ENCODE data around the gene SDK2. TPM values are rescaled to one million over a fixed set of nuclear protein-coding genes. Genes with fewer than 3 reads are reported as not detected.

The SDK2 gene
- total RNA-seq, 4 donors from 2014 or later = 1.4 to 6.8 (median 3.3) TPM

GRCh38 chr17:73616120-73616872 is 27.9 kb downstream of the SDK2 start:
- Histone ChIP-seq H3K36me3 (no peaks in the 10 kb centered on the region), H3K4me1 (peaks cover 12% of the 10 kb centered on the region), H3K9me3 (no peaks in the 10 kb centered on the region), H3K4me3 (no peak overlapping the region), H3K27ac (no peak overlapping the region), H3K27me3 (peaks cover 25% of the 10 kb centered on the region)
- no peak for DNase-seq (ENCODE audit: low spot score in 2 of 2)
- 64% methylated on average over 15 of the region's 15 CpGs for WGBS
- no peak for TF ChIP-seq EP300 (IDR thresholded peaks at IDR 0.05)
- no peak for TF ChIP-seq CTCF (IDR thresholded peaks at IDR 0.05)
- no peak for TF ChIP-seq POLR2A (IDR thresholded peaks at IDR 0.05)
- TF ChIP-seq POLR2AphosphoS5 (IDR thresholded peaks at IDR 0.05) = no peak

- WGBS = 55% methylated on average over 8 of the region's 9 CpGs
- no peak overlapping the region for H3K4me3 ChIP-seq
- no peaks in the 10 kb centered on the region for H3K9me3 ChIP-seq
- no peaks in the 10 kb centered on the region for H3K36me3 ChIP-seq
- TF ChIP-seq CTCF (IDR thresholded peaks at IDR 0.05) (no peak), EP300 (IDR thresholded peaks at IDR 0.05) (no peak), POLR2AphosphoS5 (IDR thresholded peaks at IDR 0.05) (no peak), POLR2A (IDR thresholded peaks at IDR 0.05) (no peak)
- no peak overlapping the region for H3K27ac ChIP-seq
- peaks cover 37% of the 10 kb centered on the region for H3K27me3 ChIP-seq
- no peak for DNase-seq (ENCODE audit: low spot score in 2 of 2)
- peaks cover 12% of the 10 kb centered on the region for H3K4me1 ChIP-seq
These were observed 30.0 kb downstream of the SDK2 start for GRCh38 chr17:73614256-73614655.

GRCh38 chr17:73613271-73614233 is 30.7 kb downstream of the SDK2 start:
- H3K27me3 ChIP-seq = peaks cover 37% of the 10 kb centered on the region
- no peak for DNase-seq (ENCODE audit: low spot score in 2 of 2)
- TF ChIP-seq POLR2AphosphoS5 (IDR thresholded peaks at IDR 0.05) (no peak), EP300 (IDR thresholded peaks at IDR 0.05) (no peak), POLR2A (IDR thresholded peaks at IDR 0.05) (no peak), CTCF (IDR thresholded peaks at IDR 0.05) (no peak)
- no peak overlapping the region for H3K27ac ChIP-seq
- H3K4me1 ChIP-seq = peaks cover 12% of the 10 kb centered on the region
- no peaks in the 10 kb centered on the region for H3K36me3 ChIP-seq
- no peaks in the 10 kb centered on the region for H3K9me3 ChIP-seq
- H3K4me3 ChIP-seq = no peak overlapping the region
- 75% methylated on average over 23 of the region's 23 CpGs for WGBS

- TF ChIP-seq EP300 (IDR thresholded peaks at IDR 0.05) (no peak), POLR2AphosphoS5 (IDR thresholded peaks at IDR 0.05) (no peak), POLR2A (IDR thresholded peaks at IDR 0.05) (no peak), CTCF (IDR thresholded peaks at IDR 0.05) (no peak)
- no peak overlapping the region for H3K4me3 ChIP-seq
- H3K27ac ChIP-seq = no peak overlapping the region
- peaks cover 12% of the 10 kb centered on the region for H3K4me1 ChIP-seq
- 85% methylated on average over 9 of the region's 14 CpGs for WGBS
- H3K27me3 ChIP-seq = peaks cover 36% of the 10 kb centered on the region
- no peak for DNase-seq (ENCODE audit: low spot score in 2 of 2)
- H3K36me3 ChIP-seq = no peaks in the 10 kb centered on the region
- H3K9me3 ChIP-seq = no peaks in the 10 kb centered on the region
These were observed 32.2 kb downstream of the SDK2 start for GRCh38 chr17:73612031-73612472.

- Histone ChIP-seq H3K36me3 (no peaks in the 10 kb centered on the region), H3K4me1 (peaks cover 12% of the 10 kb centered on the region)
- 98% methylated on average over 5 of the region's 7 CpGs for WGBS
These were observed 32.6 kb downstream of the SDK2 start for GRCh38 chr17:73611630-73612029.

More at GRCh38 chr17:73611630-73612029, 32.6 kb downstream of the SDK2 start:
- Histone ChIP-seq H3K9me3 (no peaks in the 10 kb centered on the region), H3K27me3 (peaks cover 37% of the 10 kb centered on the region), H3K27ac (no peak overlapping the region), H3K4me3 (no peak overlapping the region)
- no peak for DNase-seq (ENCODE audit: low spot score in 2 of 2)
- no peak for TF ChIP-seq CTCF (IDR thresholded peaks at IDR 0.05)
- no peak for TF ChIP-seq EP300 (IDR thresholded peaks at IDR 0.05)
- no peak for TF ChIP-seq POLR2A (IDR thresholded peaks at IDR 0.05)
- TF ChIP-seq POLR2AphosphoS5 (IDR thresholded peaks at IDR 0.05) = no peak
